Right cardiac atrium (tissue), 5 donors: ENCODE measurements around the gene HYDIN. TPM values are rescaled to one million over a fixed set of nuclear protein-coding genes. Genes with fewer than 3 reads are reported as not detected.

Experiments
- ATAC-seq, 2 donors: fragments of 200-7000 bp; cut with Tn5 transposase; one replicate each; pipeline versions ENCODE4 v1.8.0 to v1.9.1; 2020; ENCODE audit warnings: moderate library complexity in 2 of 2, mild to moderate bottlenecking in 1 of 2
- DNase-seq, 3 donors: peaks; one replicate each; pipeline ENCODE4 v3.0.0-alpha.2; 2020
- H3K27ac ChIP-seq: one replicate; pipeline ENCODE4 v1.5.1; 2013; ENCODE audit warnings: mild to moderate bottlenecking, low read length, control low read depth, moderate library complexity
- H3K27me3 ChIP-seq: one replicate; pipeline ENCODE4 v1.6.1; 2013; ENCODE audit not compliant: control insufficient read depth, insufficient read depth
- H3K4me1 ChIP-seq: one replicate; pipeline ENCODE4 v1.6.1; 2013; ENCODE audit warnings: low read length; ENCODE audit not compliant: control insufficient read depth, insufficient read depth
- H3K4me3 ChIP-seq: one replicate; pipeline ENCODE4 v1.5.1; 2013; ENCODE audit warnings: low read length, control low read depth
- H3K9me3 ChIP-seq: one replicate; pipeline ENCODE4 v1.6.1; 2013; ENCODE audit warnings: low read length; ENCODE audit not compliant: control insufficient read depth
- WGBS: extraction: QIAGEN DNeasy Blood & Tissue Kit; methylation state at CpG from one replicate; pipeline ENCODE4 v1.1.7; 2013; 5-methylcytosine and 5-hydroxymethylcytosine counted together
- intact Hi-C, 4 donors: fragments of 100-400 bp; cut with DNase I; formaldehyde crosslinking; loops; one replicate each; pipeline versions ENCODE4 v1.11.0 to v1.14.0; 2022 to 2023
- polyA plus RNA-seq: library from polyadenylated mRNA; stranded (reverse); fragments of 200-250 nt; gene quantifications from one replicate; pipeline ENCODE4 v1.2.3, GENCODE V29; 2013
- total RNA-seq, 4 donors: library from RNA; stranded (reverse); fragmentation: NEBNext Ultra II Directional; extraction: Animal tissue kit (Norgen Biotek cat#: 25700); gene quantifications; one replicate each; pipeline ENCODE4 v1.2.1, GENCODE V29; 2021
- donor health status: healthy with polysubstance abuse.
- donor health status: DM: no; HTN: yes; CAD: no.
- donor health status: DM: no; HTN: no; CAD: no.
- donor health status: DM: no; HTN: yes; CAD: no; lungs with severe emphysema.
- donor health status: DM: yes; HTN: yes; CAD: no.

Gene HYDIN
- total and polyA plus RNA-seq, 5 donors: 0.57 to 2.3 (median 2.1) TPM

GRCh38 chr16:71218306-71218963, 12.1 kb downstream of the HYDIN start:
- ATAC-seq (no peak), DNase-seq (no peak)
- H3K27ac ChIP-seq: no peak overlapping the region
- WGBS: 69% methylated on average over 4 of the region's 4 CpGs
- H3K9me3 ChIP-seq: no peaks in the 10 kb centered on the region
- intact Hi-C loops: no loop called here
- H3K4me1 ChIP-seq: no peaks in the 10 kb centered on the region
- no peaks in the 10 kb centered on the region for H3K27me3 ChIP-seq
- no peak overlapping the region for H3K4me3 ChIP-seq

GRCh38 chr16:71217506-71217905, 13.0 kb downstream of the HYDIN start:
- Histone ChIP-seq H3K4me1 (no peaks in the 10 kb centered on the region), H3K4me3 (no peak overlapping the region), H3K27ac (no peak overlapping the region), H3K27me3 (no peaks in the 10 kb centered on the region), H3K9me3 (no peaks in the 10 kb centered on the region)
- DNase-seq: no peak
- no peak for ATAC-seq
- WGBS: 89% methylated on average over 4 of the region's 4 CpGs
- intact Hi-C loops: no loop called here

- Histone ChIP-seq H3K4me3 (no peak overlapping the region), H3K4me1 (no peaks in the 10 kb centered on the region), H3K27me3 (no peaks in the 10 kb centered on the region), H3K9me3 (no peaks in the 10 kb centered on the region), H3K27ac (no peak overlapping the region)
- intact Hi-C loops: no loop called here
- no peak for DNase-seq
- 89% methylated on average over 3 of the region's 3 CpGs for WGBS
- no peak for ATAC-seq
These were observed 13.8 kb downstream of the HYDIN start for GRCh38 chr16:71216714-71217113.

GRCh38 chr16:71214746-71215381, 15.7 kb downstream of the HYDIN start:
- 33% methylated on average over 1 of the region's 1 CpG for WGBS
- H3K27ac ChIP-seq: no peak overlapping the region
- intact Hi-C loops: no loop called here
- H3K9me3 ChIP-seq: no peaks in the 10 kb centered on the region
- H3K27me3 ChIP-seq: no peaks in the 10 kb centered on the region
- H3K4me3 ChIP-seq: no peak overlapping the region
- DNase-seq (no peak), ATAC-seq (no peak)
- no peaks in the 10 kb centered on the region for H3K4me1 ChIP-seq

- Histone ChIP-seq H3K9me3 (no peaks in the 10 kb centered on the region), H3K27ac (no peak overlapping the region), H3K4me1 (no peaks in the 10 kb centered on the region), H3K4me3 (no peak overlapping the region), H3K27me3 (no peaks in the 10 kb centered on the region)
- WGBS: 64% methylated on average over 3 of the region's 3 CpGs
- intact Hi-C loops: no loop called here
- peak; percentile 30 to 75 (median 68) for DNase-seq
- ATAC-seq: peak; percentile 45 to 84
These were observed 24.9 kb downstream of the HYDIN start for GRCh38 chr16:71205482-71206131.

GRCh38 chr16:71203631-71204030, 26.9 kb downstream of the HYDIN start:
- DNase-seq: no peak
- intact Hi-C loops: no loop called here
- WGBS: 58% methylated on average over 2 of the region's 2 CpGs
- no peak for ATAC-seq
- H3K27me3 ChIP-seq: no peaks in the 10 kb centered on the region
- H3K9me3 ChIP-seq: no peaks in the 10 kb centered on the region
- no peak overlapping the region for H3K27ac ChIP-seq
- no peaks in the 10 kb centered on the region for H3K4me1 ChIP-seq
- no peak overlapping the region for H3K4me3 ChIP-seq

- H3K27ac ChIP-seq: no peak overlapping the region
- no peak for DNase-seq
- WGBS: 40% methylated on average over 2 of the region's 2 CpGs
- intact Hi-C loops: no loop called here
- H3K4me1 ChIP-seq: no peaks in the 10 kb centered on the region
- no peak overlapping the region for H3K4me3 ChIP-seq
- ATAC-seq: no peak
- no peaks in the 10 kb centered on the region for H3K27me3 ChIP-seq
- peaks cover 2% of the 10 kb centered on the region for H3K9me3 ChIP-seq
These were observed 29.0 kb downstream of the HYDIN start for GRCh38 chr16:71201556-71201955.

GRCh38 chr16:71201054-71201453, 29.5 kb downstream of the HYDIN start:
- WGBS: 71% methylated on average over 1 of the region's 1 CpG
- H3K27me3 ChIP-seq: no peaks in the 10 kb centered on the region
- intact Hi-C loops: no loop called here
- H3K27ac ChIP-seq: no peak overlapping the region
- H3K4me3 ChIP-seq: no peak overlapping the region
- H3K4me1 ChIP-seq: no peaks in the 10 kb centered on the region
- ATAC-seq (no peak), DNase-seq (no peak)
- H3K9me3 ChIP-seq: peaks cover 2% of the 10 kb centered on the region

GRCh38 chr16:71198408-71198807, 32.1 kb downstream of the HYDIN start:
- no peak for ATAC-seq
- intact Hi-C loops: no loop called here

GRCh38 chr16:71192387-71192786, 38.1 kb downstream of the HYDIN start:
- 46% methylated on average over 5 of the region's 5 CpGs for WGBS
- no peak for ATAC-seq
- no peaks in the 10 kb centered on the region for H3K9me3 ChIP-seq
- H3K27me3 ChIP-seq: no peaks in the 10 kb centered on the region
- no peak overlapping the region for H3K27ac ChIP-seq
- intact Hi-C loops: no loop called here
- no peak overlapping the region for H3K4me3 ChIP-seq
- no peak for DNase-seq
- H3K4me1 ChIP-seq: no peaks in the 10 kb centered on the region

More at GRCh38 chr16:71198408-71198807, 32.1 kb downstream of the HYDIN start:
- Histone ChIP-seq H3K27me3 (no peaks in the 10 kb centered on the region), H3K4me3 (no peak overlapping the region), H3K4me1 (no peaks in the 10 kb centered on the region), H3K27ac (no peak overlapping the region), H3K9me3 (peaks cover 2% of the 10 kb centered on the region)
- 56% methylated on average over 1 of the region's 1 CpG for WGBS
- DNase-seq: no peak

- ATAC-seq: no peak
- no peak for DNase-seq
- WGBS: 87% methylated on average over 9 of the region's 9 CpGs
These were observed 41.4 kb downstream of the HYDIN start for GRCh38 chr16:71188956-71189712.

More at GRCh38 chr16:71188956-71189712, 41.4 kb downstream of the HYDIN start:
- H3K27me3 ChIP-seq: no peaks in the 10 kb centered on the region
- H3K4me3 ChIP-seq: no peak overlapping the region
- H3K9me3 ChIP-seq: no peaks in the 10 kb centered on the region
- no peak overlapping the region for H3K27ac ChIP-seq
- intact Hi-C loops: no loop called here
- no peaks in the 10 kb centered on the region for H3K4me1 ChIP-seq
